Middle frontal gyrus (tissue), 1 donor: ENCODE data around the gene PPARA.

Experiments used
- DNase-seq: peaks from one replicate; pipeline ENCODE4 v3.0.0-alpha.2; 2015; ENCODE audit warnings: low spot score; ENCODE audit errors: extremely low spot score

PPARA gene

DNA sequence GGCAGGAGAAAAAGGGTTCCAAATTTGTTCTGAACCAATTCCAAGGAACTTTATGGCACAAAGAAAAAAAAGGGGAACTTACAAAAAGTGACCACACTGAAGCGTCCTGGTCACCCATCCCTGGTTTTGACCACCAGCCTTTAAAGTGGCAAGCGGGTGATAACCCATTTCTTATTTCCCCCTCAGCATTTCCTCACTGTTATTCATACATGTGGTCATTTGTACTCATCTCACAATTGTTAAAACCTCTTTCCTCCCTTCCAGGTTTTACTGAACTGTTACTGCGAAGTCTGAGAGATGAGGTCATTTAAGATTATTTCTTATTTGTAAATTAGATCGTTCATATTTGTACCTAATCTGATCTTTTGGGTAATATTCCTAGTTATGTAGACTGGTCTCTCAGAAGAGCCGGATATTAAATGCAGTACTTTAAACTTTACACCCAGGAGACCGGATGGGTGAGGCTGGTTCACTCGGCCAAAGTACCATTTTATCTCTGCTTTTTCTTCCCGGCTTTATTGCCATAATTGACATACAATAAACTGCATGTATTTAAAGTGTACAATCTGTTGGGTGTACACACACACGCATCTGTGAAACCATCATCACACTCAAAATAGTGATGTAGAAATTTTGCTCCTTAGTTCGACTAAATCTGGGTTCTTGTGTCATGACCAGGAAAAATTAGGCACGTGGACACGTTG is 52.7 kb downstream of the PPARA start:
- DNase-seq, result no peak

DNA sequence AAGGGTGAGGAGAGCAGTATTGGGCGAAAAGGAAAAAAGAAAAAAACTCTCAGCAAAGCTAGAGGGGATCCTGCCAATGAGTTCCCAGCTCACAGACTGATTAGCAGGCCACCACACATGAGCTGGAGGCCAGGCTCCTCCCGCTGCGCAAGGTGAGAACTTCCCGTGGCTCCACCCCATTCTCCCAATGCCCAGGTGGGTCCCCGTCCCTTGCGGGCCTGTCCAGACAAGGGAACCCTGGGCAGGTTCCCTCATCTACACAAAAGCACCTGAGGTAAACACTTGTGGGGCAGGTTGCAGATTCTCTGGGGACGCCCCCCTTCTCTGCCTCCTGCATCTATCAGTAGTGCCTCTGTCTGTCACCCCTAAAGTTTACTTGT is 53.3 kb downstream of the PPARA start:
- DNase-seq, result no peak

DNA sequence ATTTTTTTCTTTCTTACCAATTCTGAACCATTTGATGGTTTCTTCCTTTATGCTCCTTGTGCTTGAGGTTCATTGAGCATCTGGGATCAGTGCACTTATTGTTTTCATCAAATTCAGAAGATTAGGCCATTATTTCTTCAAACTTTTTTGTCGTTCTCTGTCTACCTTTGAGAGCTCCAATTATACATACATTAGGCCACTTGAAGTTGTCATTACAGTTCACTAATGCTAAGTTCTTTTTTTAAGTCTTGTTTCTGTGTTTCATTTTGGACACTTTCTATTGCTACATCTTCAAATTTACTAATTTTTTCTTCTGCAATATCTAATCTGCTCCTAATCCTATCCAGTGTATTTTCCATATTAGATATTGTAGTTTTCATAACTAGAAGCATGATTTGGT is 58.9 kb downstream of the PPARA start:
- no peak for DNase-seq

DNA sequence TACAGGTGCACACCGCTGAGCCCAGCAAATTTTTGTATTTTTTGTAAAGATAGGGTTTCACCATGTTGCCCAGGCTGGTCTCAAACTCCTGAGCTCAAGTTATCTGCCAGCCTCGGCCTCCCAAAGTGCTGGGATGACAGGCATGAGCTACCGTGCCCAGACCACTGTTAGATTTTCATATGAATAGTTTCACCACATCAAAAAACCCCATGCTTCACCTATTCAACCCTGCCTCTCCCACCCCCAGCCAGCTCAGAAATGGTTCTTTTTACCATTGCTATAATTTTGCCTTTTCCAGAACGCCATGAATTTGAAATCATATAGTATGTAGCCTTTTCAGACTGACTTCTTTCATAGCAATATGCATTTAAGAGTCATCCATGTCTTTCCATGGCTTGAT is 61.9 kb downstream of the PPARA start:
- DNase-seq, result no peak

DNA sequence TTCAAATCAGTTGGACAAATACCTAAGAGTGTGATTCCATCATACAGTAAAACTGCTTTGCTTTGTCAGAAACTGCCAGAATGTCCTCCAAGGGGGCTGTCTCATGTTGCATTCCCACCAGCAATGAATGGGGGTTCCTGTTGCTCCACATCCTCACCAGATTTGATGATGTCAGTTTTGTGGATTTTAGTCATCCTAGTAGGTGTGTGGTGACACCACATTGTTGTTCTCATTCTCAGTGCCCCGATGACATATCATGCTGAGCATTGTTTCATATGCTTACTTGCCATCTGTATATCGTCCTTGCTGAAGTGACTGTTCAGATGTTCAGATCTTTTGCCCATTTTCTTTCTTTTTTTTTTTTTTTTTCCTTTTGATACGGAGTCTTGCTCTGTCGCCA is 62.7 kb downstream of the PPARA start:
- no peak for DNase-seq

DNA sequence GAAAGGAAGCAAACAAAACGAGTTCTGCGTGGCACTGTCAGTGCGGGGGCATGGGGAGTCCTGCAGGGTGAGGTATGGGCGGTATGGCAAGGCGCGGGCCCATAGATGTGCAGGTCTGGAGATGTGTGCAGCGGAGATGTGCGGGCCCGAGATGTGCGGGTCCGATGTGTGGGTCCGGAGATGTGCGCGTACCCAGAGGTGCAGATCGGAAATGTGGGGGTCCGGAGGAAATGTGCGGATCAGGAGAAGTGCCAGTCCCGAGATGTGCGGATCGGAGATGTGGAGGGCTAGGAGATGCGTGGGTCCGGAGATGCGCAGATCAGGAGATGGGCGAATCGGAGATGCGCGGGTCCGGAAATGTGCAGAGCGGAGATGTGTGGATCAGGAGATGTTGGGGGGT is 63.8 kb downstream of the PPARA start:
- no peak for DNase-seq

DNA sequence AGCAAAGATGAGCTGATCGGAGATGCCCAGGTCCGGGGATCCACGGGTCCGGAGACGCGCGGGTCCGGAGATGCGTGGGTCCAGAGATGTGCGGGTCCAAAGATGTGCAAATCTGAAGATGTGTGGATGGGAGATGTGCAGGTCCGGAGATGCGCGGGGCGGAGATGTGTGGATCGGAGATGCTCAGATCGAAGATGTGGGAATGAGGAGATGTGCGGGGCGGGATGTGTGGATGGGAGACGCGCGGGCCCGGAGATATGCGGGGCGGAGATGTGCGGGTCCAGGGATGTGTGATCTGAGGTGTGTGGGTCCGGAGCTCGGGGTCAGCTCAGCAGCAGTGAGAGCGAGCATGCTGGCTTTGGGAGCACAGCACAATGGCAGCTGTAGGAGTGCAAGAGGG is 64.3 kb downstream of the PPARA start:
- no peak for DNase-seq

DNA sequence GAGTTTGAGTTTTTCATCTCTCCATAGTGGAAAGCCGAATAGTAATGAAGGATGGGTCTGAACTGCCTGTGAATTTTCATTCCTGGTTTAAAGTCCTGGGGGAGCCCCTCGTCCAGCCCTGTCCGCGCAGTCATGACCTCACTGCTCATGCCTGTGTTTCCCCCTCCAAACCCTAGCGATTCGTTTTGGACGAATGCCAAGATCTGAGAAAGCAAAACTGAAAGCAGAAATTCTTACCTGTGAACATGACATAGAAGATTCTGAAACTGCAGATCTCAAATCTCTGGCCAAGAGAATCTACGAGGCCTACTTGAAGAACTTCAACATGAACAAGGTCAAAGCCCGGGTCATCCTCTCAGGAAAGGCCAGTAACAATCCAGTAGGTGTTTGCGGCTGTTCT is 69.3 kb downstream of the PPARA start:
- no peak for DNase-seq

DNA sequence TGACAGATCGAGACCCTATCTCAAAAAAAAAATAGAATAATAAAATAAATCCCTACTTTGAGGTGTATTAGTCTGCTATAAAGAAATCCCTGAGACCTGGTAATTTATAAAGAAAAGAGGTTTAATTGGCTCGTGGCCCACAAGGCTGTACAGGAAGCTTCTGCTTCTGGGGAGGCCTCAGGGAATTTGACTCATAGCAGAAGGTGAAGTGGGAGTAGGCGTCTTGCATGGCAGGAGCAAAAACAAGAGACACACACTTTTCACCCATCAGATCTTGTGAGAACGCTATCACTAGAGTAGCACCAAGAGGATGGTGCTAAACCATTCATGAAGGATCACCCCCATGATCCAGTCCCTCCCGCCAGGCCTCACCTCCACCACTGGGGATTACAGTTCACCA is 70.6 kb downstream of the PPARA start:
- no peak for DNase-seq

DNA sequence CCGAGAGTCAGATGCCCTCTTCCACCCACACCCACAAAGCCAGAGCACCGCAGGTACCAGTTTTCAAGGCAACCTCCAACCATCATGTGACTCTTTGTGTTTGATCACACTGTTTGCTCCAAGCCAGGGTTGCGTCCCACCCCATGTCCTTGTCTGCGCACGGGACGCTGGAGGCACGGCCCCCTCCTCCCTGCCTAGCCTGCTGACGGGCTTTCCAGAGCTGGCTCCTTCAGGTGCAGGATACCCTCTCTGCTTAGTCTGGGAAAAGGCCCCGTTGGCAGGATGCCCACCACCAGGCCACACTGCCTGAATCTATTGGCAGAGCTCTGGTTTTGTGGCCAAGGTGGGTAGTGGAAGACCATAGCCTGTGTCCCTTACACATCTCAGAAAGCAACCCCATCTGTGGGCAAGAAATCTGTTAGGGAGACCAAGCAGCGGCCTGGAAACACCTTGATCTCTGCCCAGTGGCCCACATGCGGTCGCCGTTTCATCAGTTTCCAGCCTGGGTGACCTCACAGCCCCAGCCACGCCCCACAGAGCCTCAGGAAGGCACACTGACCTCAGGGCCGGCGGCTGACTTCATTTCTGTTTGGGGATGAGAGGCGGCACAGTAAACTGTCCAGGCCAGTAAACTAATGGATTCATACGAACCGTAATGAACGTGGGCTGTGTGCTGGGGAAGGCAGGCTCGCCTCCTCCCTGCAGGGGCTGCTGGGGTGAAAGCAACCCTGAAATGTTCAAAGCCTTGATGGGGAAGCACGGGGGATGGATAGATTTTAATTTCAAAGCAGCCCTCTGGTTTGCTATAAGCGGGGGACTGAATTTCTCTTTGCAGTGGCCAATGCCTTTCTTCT is 73.9 kb downstream of the PPARA start:
- no peak for DNase-seq

DNA sequence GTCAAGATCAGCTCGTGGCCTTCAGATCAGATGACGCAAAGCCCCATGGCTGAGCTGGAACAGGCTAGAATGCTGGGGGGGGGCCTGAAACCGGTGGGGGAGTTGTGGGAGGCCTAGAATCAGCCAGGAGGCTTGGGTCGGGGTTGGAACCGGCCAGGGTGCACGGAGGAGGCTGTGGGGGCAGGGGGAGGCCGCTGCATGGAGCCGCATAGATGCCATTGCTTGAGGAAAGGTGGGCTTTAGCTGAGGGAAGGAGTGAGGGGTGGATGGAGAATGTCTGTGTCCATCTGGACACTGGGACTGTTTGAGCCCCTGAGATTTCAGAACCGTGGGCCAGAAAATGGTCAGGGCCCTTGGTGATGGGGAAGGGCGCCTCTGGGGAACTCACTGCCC is 74.6 kb downstream of the PPARA start:
- no peak for DNase-seq

DNA sequence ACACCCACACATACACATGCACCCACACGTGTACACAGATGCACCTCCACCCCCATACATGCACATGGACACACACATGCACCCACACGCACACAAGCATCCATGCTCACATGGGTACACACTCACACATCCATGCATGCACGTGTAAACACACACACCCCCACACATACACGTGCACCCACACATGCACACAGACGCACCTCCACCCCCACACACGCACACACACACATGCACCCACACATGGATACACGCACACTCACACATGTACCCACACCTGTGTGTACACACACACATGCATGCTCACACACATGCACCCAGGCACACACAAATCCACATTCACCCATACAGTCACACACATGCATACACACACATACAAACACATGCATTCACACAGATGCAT is 75.3 kb downstream of the PPARA start:
- no peak for DNase-seq

DNA sequence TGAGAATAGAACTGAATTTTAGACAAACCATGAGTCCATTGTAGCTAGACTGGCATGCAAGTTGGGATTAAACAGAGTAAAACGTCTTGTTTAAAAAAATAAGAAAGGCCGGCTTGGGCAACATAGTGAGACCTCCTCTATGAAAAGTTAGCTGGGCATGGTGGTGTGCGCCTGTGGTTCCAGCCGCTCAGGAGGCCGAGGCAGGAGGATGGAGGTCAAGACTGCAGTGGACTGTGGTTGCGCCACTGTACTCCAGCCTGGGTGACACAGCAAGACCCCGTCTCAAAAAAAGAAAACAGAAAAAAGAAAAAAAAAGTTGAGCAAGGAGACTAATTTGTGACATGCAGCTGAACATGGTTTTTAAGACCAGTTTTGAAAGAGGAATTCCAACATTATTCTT is 76.3 kb downstream of the PPARA start:
- no peak for DNase-seq

DNA sequence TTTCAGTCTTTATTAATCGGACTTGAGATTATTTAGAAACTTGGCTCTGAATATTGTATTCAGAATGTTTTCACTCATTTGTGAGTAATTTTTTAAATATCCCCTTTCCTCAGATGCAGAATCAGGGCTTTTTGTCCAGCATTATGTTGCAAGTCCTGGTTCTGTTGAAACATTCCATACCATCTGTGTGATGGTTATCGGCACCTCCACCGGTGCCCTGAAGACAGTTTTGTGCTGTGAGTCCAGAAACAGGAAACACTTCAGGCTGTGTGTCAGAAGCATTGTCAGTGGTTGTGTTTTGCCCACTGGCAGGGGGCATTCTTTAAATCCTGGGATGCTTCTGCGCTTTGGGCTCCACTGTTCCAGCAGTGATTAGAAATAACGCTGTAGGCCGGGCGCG is 79.4 kb downstream of the PPARA start:
- no peak for DNase-seq

DNA sequence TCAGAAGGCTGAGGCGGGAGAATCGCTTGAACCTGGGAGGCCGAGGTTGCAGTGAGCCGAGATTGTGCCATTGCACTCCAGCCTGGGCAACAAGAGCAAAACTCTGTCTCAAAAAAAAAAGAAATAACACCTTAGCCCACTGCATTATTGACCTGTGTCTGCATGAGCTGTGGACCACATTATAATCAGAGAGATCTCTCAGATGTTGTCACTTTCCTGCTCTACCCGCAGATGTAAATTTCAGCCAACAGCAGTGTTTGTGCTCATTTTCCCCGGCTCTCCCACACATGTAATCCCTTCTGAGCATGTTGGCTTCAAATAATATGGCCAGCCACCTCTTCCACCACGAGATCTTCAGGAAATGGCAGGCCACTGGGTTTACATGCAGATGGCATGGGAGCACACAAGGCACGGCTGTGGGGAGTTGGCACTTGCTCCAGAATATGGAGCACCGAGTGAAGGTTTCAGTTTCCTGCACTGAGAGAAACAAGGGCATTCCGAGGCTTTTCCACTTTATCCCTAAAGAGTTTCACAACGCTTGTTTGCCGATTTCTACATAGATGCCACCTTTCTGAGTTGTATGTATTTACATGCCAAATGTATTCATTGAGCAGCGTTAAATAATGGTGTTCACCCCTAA is 80.1 kb downstream of the PPARA start:
- no peak for DNase-seq

DNA sequence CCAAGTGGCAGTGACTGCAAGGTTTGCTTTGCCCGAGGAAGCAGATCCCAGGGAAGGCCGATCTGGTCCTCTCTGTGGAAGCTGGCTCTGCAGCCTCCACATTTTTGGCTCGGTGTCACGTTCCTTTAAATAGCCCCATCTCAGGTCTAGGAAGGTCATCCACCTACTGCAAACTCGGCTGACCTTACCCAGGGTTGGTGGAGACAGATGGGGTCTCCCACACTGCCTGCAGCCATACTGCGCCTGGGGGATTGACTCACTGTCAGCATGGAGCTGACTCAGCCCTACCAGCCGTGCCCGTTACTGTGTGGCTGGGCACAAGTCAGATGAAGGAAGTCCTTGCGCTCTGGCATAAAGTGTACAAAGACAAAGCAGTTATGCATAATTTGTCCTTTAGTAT is 82.9 kb downstream of the PPARA start:
- no peak for DNase-seq

DNA sequence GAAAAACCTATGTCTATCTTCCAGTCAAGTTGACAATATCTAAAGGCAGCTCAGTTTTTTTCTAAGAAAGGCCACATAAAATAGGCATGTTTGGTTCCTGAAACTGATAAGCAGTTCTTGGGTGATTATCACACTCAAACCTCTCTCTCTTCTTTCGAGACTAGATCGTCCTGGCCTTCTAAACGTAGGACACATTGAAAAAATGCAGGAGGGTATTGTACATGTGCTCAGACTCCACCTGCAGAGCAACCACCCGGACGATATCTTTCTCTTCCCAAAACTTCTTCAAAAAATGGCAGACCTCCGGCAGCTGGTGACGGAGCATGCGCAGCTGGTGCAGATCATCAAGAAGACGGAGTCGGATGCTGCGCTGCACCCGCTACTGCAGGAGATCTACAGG is 84.6 kb downstream of the PPARA start:
- no peak for DNase-seq

DNA sequence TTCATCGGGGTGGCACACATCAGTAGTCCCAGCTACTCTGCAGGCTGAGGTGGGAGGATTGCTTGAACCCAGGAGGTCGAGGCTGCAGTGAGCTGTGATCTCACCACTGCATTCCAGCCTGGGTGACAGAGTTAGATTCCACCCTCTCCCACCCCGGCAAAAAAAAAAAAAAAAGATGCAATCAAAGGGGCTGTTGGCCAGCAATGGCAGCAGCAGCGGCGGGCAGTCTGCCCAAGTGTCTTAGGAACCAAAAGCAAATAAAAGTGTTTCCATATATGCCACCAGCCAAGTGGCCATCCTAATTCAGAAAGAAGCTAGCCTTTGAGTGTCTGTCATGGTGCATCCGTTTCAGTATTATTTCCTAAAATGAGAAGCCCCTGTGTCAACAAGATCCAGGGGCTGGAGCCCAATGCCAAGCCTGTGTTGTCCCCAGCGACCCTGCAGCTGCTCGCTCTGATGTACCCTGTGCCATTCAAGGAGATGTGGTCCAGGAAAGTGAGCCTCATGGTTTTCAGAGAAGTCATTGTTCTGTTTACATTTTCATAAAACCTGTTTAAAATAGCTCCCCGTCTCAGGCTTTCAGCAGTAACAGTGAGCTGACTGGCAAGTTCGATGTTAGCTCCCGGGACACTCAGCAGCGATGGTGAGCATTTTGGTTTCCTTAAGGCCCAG is 87.3 kb downstream of the PPARA start:
- no peak for DNase-seq

DNA sequence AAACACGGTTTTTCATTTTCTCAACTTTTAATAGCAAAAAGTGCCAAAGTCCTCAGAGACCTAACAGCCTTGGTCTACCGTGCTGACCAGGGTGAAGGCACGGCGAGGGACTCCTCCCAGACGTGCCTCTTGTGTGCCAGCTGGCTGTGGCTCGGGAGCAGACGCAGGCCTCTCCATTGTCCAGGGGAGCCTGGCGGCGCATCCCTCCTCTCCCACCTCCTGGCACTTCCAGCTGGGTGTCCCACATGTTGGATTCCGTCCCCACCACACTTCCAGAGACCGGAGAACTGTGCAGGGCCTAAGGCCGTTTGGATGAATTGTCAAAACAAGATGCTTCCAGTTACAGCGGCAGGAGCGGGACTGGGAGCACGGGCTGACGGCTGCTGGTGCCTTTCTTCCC is 88.2 kb downstream of the PPARA start:
- no peak for DNase-seq

DNA sequence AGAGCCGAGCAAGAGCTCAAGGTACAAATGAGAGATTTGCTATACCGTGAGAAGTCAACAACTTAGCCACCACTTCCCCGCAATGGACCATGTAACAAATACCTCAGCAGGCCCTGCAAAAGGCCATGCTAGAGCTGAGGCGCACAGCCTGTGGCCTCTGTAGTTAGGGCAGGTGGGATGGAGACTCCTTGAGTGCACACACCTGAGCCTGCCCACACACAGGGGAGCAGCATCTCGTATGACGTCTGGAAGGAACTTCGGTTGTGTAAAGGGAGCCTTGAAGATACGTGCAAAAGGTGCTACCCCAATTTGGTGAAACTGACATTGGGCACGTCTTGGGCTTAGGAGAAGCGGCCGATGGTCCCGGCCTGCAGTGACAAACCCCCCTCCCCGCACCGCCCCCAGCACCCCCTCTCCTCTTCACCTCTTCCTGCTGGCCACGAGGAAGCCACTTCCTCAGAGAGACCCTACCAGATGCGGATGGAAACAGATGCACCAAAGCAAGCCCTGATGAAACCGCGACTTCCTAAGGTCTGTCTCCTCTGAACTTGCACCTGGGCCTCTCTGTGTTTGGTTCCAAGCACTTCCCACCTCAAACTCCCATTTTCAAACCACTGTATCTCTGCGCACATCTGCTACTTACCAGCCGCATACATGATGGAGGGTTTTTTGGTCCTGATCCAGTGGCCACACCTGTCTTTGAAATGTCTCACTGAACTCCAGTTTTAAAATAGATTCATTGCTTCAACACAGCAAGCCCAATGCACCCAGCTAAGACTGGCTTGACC is 89.1 kb downstream of the PPARA start:
- DNase-seq, result no peak

DNA sequence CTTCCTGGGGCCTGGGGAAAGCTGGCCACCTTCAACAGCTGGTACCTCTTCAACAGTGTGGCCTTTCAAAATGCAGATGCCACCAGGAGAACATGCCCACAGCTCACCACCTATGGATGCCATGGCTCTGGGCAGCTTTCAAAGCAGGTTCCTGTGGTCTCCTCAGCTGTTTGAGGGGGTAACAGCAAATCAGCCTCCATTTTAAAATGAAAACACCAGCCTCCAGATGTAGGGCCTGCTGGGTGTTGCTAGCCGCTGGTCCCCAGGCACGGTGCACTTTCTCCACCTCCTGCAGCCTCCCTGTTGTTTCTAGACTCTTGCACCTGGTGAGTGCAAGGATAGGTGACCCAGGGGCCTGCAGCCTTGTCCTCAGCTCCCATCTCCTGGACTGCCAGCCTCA is 89.7 kb downstream of the PPARA start:
- no peak for DNase-seq
